ENCODE data around the gene STK4.

STK4 gene

GRCh38 chr20:44973053-44973452, 6.7 kb downstream of the STK4 start:
- no peak overlapping the region for H3K4me3 ChIP-seq (ENCODE audit: low read depth, low read length)
- in situ Hi-C loops (cut with HindIII; ENCODE audit: low sequenced_read_pairs), result no loop called here
- TF ChIP-seq CTCF (IDR thresholded peaks at IDR 0.05; ENCODE audit: low read depth, low read length), result no peak
- DNase-seq (ENCODE audit: low read depth, low spot score), result peak; percentile 24

GRCh38 chr20:44976698-44977097, 10.4 kb downstream of the STK4 start:
- in situ Hi-C loops (cut with HindIII; ENCODE audit: low sequenced_read_pairs), result no loop called here
- H3K4me3 ChIP-seq (ENCODE audit: low read depth, low read length), result no peak overlapping the region
- no peak for TF ChIP-seq CTCF (IDR thresholded peaks at IDR 0.05; ENCODE audit: low read depth, low read length)
- DNase-seq (ENCODE audit: low read depth, low spot score), result no peak

- DNase-seq (ENCODE audit: low read depth, low spot score), result peak; percentile 13
- no peak for TF ChIP-seq CTCF (IDR thresholded peaks at IDR 0.05; ENCODE audit: low read depth, low read length)
- H3K4me3 ChIP-seq (ENCODE audit: low read depth, low read length), result no peak overlapping the region
- in situ Hi-C loops (cut with HindIII; ENCODE audit: low sequenced_read_pairs), result no loop called here
Measured at GRCh38 chr20:44979090-44979621, 12.8 kb downstream of the STK4 start.

DNA sequence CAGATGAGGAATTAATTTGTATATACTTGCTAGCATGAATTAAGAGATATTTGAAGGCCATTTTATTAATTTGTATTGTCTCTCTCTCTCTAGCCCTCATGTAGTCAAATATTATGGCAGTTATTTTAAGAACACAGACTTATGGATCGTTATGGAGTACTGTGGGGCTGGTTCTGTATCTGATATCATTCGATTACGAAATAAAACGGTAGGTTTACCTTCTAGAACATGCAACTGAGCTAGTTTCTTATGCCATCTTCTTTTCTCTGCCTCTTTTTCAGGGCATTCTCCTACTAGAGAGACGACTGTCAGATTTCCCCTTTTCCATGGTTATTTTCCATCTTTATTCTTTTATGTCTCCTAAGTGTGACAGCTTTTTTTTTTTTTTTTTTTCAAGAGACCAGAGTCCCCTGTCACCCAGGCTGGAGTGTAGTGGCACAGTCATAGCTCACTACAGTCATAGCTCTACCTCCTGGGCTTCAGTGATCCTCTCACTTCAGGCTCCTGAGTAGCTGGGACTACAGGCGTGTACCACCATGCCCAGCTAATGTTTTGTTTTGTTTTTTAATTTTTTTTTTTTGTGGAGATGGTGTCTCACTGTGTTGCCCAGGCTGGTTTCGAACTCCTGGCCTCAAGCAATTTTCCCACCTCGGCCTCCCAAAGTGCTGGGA, 15.6 kb downstream of the STK4 start:
- DNase-seq (ENCODE audit: low read depth, low spot score), result no peak
- H3K4me3 ChIP-seq (ENCODE audit: low read depth, low read length), result no peak overlapping the region
- no peak for TF ChIP-seq CTCF (IDR thresholded peaks at IDR 0.05; ENCODE audit: low read depth, low read length)
- in situ Hi-C loops (cut with HindIII; ENCODE audit: low sequenced_read_pairs), result no loop called here

DNA sequence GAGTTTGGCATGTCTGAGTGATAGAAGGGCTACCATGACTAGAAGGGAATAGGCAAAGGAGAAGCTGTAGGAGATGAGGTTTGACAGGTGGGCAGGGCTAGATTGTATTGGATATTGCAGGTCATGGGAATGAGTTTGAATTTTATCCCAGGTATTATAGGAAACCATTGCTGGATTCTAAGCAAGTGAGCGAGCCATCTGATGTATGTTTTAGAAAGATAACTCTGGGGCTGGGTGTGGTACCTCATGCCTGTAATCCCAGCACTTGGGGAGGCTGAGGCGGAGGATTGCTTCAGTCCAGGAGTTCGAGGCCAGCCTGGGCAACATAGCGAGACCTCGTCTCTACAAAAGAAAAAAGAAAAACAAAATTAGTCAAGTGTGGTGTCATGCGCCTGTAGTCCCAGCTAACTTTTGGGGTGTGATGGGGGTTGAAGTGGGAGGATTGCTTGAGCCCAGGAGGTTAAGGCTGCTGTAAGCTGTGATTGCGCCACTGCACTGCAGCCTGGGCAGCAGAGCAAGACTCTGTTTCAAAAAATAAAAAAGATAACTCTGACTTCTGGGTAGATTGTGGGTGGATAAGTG, 16.9 kb downstream of the STK4 start:
- in situ Hi-C loops (cut with HindIII; ENCODE audit: low sequenced_read_pairs), result no loop called here
- TF ChIP-seq CTCF (IDR thresholded peaks at IDR 0.05; ENCODE audit: low read depth, low read length), result no peak
- no peak overlapping the region for H3K4me3 ChIP-seq (ENCODE audit: low read depth, low read length)
- DNase-seq (ENCODE audit: low read depth, low spot score), result no peak

GRCh38 chr20:44988631-44989171, 22.4 kb downstream of the STK4 start:
- TF ChIP-seq CTCF (IDR thresholded peaks at IDR 0.05; ENCODE audit: low read depth, low read length), result no peak
- no peak overlapping the region for H3K4me3 ChIP-seq (ENCODE audit: low read depth, low read length)
- DNase-seq (ENCODE audit: low read depth, low spot score), result no peak
- in situ Hi-C loops (cut with HindIII; ENCODE audit: low sequenced_read_pairs), result no loop called here
